Left ventricle myocardium inferior (tissue), 1 donor: ENCODE data around the gene DGKD. TPM values are rescaled to one million over a fixed set of nuclear protein-coding genes. Genes with fewer than 3 reads are reported as not detected.

Experiments
- DNase-seq: peaks from one replicate; pipeline ENCODE4 v3.0.0-alpha.2; 2020
- H3K27ac ChIP-seq: fragments of 200-600 bp; replicated peaks from 2 replicates; pipeline ENCODE4 v1.8.0; 2021
- H3K27me3 ChIP-seq: fragments of 200-600 bp; 2 replicates; pipeline ENCODE4 v1.8.0; 2021; ENCODE audit warnings: low read depth
- H3K36me3 ChIP-seq: fragments of 200-600 bp; 2 replicates; pipeline ENCODE4 v1.8.0; 2021
- H3K4me1 ChIP-seq: fragments of 200-600 bp; 2 replicates; pipeline ENCODE4 v1.8.0; 2021
- H3K4me3 ChIP-seq: fragments of 200-600 bp; 2 replicates; pipeline ENCODE4 v1.8.0; 2021; ENCODE audit warnings: mild to moderate bottlenecking, moderate library complexity
- H3K9me3 ChIP-seq: fragments of 200-600 bp; replicated peaks from 2 replicates; pipeline ENCODE4 v1.8.0; 2021
- CTCF ChIP-seq: fragments of 200-600 bp; IDR thresholded peaks from 2 replicates; pipeline ENCODE4 v1.8.0; 2021; ENCODE audit warnings: antibody characterized with exemption, mild to moderate bottlenecking, borderline replicate concordance
- intact Hi-C: fragments of 100-400 bp; cut with micrococcal nuclease; formaldehyde crosslinking; loops from one replicate; pipeline ENCODE4 v1.11.0; 2022
- total RNA-seq: library from RNA; stranded (reverse); fragmentation: NEBNext Ultra II Directional; extraction: Animal tissue kit (Norgen Biotek cat#: 25700); gene quantifications from one replicate; pipeline ENCODE4 v1.2.1, GENCODE V29; 2021
- donor health status: DM: no; HTN: yes; CAD: no; lungs with severe emphysema.

The DGKD gene
- total RNA-seq, 1 donor from 2014 or later: 41.7 TPM

GRCh38 chr2:233421091-233421816 lies 67.0 kb downstream of the DGKD start:
- peak overlapping the region; percentile 64 for H3K4me3 ChIP-seq
- intact Hi-C loops: no loop called here
- no peak for DNase-seq
- peak overlapping the region; percentile 88 for H3K27ac ChIP-seq
- H3K27me3 ChIP-seq: no peaks in the 10 kb centered on the region
- TF ChIP-seq CTCF: no peak
- H3K36me3 ChIP-seq: no peaks in the 10 kb centered on the region
- H3K9me3 ChIP-seq: no peaks in the 10 kb centered on the region
- peaks cover 88% of the 10 kb centered on the region for H3K4me1 ChIP-seq

GRCh38 chr2:233422050-233422639 lies 67.9 kb downstream of the DGKD start:
- Histone ChIP-seq H3K27ac (peak overlapping the region; percentile 88), H3K4me1 (peaks cover 91% of the 10 kb centered on the region), H3K9me3 (peaks cover 4% of the 10 kb centered on the region), H3K27me3 (no peaks in the 10 kb centered on the region), H3K4me3 (no peak overlapping the region), H3K36me3 (no peaks in the 10 kb centered on the region)
- no peak for TF ChIP-seq CTCF
- no peak for DNase-seq
- intact Hi-C loops: no loop called here

DNA sequence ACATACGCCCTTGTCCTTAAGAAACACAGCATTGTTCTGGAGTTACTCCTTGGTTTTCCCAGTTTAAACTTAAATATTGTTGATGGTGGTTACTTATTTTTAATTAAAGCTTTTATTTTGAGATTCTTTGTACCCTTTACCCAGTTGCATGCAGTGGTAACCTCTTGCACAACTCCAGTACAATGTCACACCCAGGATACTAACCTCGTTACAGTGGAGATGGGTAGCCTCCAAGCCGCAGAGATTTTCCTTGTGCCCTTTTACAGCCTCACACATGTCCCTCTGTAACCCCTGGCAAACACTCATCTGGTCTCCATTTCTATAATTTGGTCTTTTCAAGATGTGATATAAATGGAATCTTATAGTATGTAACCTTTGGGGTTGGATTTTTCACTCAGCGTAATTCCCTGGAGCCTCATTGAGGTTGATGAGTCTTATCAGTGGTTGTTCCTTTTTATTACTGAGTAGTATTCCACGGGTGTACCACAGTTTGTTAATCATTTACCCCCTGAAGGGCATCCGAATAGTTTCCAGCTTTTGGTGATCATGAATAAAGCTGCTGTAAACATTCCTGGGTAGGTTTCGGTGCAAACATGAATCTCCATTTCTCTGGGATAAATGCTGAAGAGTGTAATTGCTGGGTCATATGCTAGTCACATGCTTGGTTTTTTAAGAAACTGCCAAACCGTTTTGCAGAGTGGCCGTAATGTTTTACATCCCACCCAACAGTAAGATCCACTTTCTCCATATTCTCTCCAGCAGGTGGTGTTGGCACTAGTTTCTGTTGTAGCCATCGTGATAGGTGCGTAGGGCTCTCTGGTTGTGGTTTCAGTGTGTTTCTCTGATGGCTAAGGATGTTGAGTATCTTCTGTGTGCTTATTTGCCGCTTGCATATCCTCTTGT lies 68.6 kb downstream of the DGKD start:
- intact Hi-C loops: no loop called here
- Histone ChIP-seq H3K4me3 (no peak overlapping the region), H3K9me3 (peaks cover 4% of the 10 kb centered on the region), H3K36me3 (no peaks in the 10 kb centered on the region), H3K27ac (peak overlapping the region; percentile 88), H3K27me3 (no peaks in the 10 kb centered on the region), H3K4me1 (peaks cover 98% of the 10 kb centered on the region)
- no peak for TF ChIP-seq CTCF
- DNase-seq: no peak

- H3K27ac ChIP-seq: peak overlapping the region; percentile 72
- no peaks in the 10 kb centered on the region for H3K27me3 ChIP-seq
- H3K36me3 ChIP-seq: no peaks in the 10 kb centered on the region
- H3K9me3 ChIP-seq: peaks cover 4% of the 10 kb centered on the region
- no peak for TF ChIP-seq CTCF
- H3K4me3 ChIP-seq: no peak overlapping the region
- DNase-seq: no peak
- H3K4me1 ChIP-seq: peaks cover 98% of the 10 kb centered on the region
- intact Hi-C loops: no loop called here
These were observed 69.2 kb downstream of the DGKD start for GRCh38 chr2:233423552-233423860.

DNA sequence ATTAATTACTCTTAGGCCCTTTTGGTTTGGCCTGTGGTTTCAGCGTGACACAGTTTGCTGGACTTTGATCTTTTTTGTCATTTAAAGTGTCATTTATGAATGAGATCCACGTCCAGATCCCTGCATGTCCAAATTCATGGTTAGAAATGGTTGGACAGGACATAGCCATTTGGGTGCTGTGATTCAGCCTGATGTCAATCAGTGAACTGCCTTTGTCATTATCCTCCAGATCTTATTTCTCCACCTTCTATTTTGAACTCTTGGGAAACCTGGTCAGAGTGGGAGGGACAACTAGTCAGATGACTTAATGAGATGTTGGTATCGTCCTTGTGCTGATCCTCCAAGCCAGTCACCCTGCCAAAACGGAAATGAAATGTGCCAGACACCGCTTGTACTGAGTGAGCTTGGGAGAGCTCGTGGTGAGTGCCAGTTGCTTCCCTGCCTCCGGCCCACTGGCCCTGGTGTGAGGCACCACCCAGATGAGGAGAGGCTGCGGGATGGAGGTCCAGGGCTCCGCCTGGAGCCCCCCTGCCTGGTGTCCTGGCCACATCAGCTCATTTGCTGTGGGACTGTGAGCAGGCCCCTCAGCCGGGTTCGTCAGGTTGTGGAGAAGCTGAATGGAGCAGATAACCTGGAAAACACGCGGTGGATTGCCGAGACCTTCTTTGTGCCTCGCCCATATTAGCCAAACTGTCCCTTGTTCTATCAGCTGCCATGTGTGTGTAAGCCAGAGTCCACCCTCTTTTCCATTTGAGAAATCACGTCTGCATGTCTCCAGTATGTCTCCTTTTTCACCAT lies 70.1 kb downstream of the DGKD start:
- intact Hi-C loops: no loop called here
- no peaks in the 10 kb centered on the region for H3K36me3 ChIP-seq
- H3K27me3 ChIP-seq: no peaks in the 10 kb centered on the region
- TF ChIP-seq CTCF: no peak
- H3K9me3 ChIP-seq: peaks cover 4% of the 10 kb centered on the region
- H3K4me3 ChIP-seq: no peak overlapping the region
- H3K4me1 ChIP-seq: peaks cover 97% of the 10 kb centered on the region
- DNase-seq: peak; percentile 69
- H3K27ac ChIP-seq: peak overlapping the region; percentile 72
